GM19438 (cell line): Measurements from ENCODE around the gene PRKACA.

Experiments used
- ATAC-seq: cut with Tn5 transposase; IDR thresholded peaks from one replicate; pipeline ENCODE4 v1.9.1; 2021; ENCODE audit warnings: low read depth; ENCODE audit not compliant: unreplicated experiment

The PRKACA gene

DNA sequence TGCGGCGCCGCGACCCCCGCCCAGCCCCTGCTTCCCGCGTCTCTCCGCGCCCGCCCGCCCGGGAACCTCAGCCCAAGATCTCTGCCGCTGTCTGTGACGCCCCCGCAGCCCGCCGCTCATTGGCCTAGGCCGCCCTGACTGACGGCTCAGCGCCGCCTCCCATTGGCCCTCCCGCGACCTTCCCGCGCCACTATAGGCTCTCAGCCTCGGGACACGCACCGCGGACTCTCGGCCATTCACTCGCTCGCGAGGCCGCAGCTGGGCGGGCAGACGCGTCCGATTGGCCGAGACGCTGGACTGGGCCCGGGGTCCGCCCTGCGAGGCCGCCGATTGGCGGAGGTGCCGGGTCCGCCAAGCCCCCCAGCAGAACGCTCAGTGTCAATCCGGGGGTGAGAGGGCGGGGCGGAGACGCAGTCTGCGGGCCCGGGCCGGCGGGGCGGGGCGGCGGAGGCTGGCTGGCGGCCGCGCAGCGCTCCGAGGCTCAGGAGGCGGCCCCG, at the start of gene PRKACA:
Gene PRKACA (minus strand): TSS at position 95 of the 497 bp plus-strand sequence. CDS start 215 bp downstream, outside the sequence.
- ATAC-seq, result peak; percentile 86

DNA sequence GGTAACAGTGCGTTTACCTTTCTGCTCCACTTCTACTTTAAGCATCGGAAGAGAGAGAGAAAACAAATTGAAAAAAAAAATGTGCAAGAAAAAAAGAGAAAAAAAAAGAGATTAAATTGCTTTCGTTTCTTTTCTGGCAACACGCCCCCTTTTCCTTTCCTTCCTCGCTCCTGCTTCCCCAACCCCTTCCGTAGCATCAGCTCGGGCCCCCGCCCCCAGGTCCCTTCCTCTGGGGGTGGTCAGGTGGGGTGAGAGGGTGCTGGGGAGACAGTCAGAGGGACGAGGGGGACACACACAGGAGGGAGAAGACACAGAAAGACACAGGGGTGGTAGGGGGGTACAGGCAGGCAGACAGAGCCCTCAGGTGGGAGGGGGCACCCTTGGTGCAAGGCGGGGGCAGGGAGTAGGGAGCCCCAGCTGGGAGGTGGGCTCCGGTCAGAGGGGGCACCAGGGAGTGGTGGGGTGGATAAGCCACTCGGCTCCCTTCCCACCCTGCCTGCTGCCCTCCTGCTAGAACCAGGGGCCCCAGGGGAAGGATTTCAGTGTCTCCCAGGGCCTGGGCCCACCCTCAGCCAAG, 49.5 kb upstream of the PRKACA start:
- ATAC-seq, result no peak

DNA sequence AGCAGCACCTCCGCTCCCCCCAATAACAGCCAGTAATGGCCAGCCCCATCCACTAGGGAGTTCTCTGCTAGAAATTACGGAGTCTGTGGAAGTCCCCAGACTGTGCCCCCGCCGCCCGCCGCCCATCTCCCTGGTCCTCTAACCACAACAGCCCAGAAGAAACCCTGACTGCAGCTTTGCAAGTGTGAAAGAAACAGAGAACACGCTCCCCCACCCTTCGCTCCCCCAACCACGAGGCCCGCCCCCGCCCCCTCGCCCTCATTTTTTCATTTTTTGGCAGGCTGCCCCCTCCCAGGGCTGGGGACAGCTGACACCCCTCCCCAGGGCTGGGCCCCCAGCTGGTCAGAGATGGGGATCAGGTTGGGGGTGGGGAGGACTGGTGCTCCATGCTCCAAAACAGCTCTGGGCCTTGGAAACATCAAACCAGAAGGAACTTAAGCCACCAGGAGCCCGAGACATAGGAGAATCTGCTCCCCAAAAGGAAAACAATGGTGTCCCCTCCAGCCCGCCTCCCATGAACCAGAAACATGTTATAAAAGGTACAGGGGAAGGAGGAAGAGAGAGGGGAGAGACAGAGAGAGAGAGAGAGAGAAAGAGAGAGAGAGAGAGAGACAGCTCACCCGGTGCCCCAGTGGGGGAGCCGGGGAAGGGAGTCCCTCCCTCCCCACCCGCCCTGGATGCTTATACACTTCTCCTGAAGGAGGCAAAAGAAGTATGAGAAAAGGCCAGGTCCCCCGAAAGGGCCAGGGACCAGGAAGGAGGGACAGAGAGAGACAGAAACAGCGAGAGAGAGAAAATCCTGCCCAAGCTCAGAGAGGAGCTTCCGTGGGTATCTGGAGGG, 48.6 kb upstream of the PRKACA start:
- no peak for ATAC-seq

DNA sequence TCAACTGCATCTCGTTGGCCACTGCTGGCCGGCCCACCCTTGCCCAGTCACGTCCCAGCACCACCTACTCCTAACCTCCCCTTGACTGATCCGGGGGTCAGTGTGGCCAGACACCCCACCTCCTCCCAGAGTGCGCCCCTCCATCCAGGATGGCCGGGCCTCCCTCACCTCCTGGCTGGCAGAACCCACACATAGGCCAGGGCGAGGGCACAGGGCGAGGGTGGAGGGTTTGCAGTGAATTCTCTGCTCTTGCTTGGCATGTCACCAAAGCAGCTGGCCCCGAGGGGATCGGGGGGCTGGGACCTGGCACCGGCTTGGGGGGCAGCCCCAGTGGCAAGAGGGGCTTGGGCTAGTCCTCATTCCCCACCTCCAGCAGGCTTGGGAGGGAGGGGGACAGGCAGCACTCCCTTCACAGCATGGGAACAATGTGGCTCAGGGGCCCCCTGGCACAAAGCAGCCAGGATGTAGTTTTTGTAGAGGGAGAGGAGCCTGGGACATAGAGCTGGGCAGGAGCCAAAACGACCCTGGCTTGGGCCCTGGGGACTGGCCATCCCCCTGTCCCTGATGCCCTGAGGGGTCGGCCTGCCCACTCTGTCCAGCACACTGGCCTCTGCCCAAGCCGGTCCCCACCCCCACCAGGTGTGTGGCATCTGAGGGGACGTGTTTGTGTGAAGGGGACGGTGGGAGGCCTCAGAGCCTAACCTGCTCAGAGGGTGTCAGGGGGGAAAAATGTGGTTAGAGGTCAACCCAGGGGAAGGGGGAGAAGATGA, 47.3 kb upstream of the PRKACA start:
- ATAC-seq, result no peak

DNA sequence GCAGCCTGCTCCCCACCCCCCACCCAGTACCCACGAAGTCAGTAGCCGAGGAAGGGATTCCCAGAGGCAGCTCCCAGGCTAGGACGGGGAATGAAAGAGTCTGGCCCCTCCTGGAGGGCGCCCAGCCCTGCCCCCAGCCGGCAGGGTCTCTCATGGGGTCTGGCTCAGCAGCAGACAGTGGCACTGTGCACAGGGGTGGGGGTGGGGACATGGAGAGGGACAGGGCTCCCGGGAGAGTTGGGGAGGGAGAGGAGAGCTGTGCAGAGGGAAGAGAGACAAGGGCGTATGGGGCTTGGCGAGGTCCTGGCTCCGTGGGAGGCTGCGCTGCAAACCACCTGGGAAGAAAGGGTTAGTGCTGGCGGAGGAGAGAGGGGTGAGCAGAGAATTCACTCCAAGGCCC, 46.5 kb upstream of the PRKACA start:
- ATAC-seq, result no peak

DNA sequence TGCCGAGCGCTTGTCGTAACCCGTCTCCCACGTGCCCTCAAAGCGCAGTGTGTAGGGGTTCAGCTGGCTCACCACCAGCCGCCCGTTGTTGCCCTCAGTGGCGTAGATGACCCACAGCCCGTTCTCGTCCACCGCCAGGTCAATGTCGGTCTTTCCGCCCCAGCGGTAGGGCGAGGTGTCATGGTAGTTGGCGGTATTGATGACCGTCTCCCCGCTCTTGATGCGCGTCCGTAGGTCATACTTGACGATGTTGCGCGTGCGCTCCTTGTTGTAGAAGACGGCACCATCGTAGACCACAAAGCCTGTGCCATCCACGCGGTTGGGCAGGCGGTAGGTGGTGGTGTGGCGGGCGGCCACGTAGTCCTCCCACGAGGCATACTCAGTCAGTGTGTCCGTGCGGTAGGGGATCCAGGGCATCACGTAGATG, 45.3 kb upstream of the PRKACA start:
- ATAC-seq, result no peak

DNA sequence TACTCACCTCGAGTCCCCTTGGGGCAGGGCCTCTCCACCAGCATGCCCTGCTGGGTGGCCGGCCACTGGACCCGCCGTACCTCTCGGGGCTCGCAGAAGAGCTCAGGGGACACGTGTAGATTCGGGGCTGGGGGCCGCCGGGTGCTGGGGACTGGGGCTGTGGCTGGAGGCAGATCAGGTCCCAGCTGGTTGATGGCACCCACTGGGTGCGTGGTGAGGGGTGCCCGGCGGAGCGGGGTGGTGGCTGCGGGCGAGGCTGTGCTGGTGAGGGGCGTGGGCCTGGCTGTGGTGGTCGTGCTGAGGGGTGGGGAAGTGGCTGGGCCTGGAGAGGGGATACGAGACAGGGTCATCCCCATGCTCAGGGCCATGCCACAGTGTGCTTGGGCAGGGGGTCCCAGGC, 43.7 kb upstream of the PRKACA start:
- ATAC-seq, result no peak

DNA sequence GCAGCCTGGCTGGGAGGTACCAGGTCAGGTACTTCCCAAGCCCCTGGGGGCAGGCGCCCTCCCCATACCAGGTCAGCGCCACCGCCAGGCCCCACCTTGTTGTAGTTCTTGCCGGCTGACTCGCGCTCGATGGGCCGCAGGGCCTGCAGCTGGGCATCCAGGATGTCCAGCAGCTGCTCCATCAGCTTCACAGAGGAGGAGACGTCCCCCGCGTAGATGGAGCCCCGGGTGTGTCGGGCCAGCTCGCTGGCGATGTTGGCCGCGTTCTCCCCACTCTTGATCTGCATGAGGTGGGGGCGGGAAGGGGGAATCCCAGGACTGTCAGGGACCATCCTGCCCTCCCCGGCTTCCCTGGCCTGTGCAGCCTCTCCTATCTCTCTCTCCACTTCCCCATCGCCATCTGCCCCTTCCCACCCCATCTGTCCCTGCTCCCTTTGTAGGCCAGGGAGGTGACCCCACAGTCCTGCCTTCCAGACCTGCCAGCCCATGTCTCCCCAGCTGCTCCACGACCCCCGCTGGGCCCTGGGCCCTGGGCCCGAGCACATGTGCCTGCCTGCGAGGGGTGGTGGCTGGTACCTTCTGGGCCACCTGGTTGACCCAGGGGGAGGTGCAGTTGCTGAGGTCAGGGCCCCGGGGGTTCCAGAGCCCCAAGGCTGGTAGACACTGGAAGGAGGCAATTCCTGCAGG, 42.6 kb upstream of the PRKACA start:
- no peak for ATAC-seq

DNA sequence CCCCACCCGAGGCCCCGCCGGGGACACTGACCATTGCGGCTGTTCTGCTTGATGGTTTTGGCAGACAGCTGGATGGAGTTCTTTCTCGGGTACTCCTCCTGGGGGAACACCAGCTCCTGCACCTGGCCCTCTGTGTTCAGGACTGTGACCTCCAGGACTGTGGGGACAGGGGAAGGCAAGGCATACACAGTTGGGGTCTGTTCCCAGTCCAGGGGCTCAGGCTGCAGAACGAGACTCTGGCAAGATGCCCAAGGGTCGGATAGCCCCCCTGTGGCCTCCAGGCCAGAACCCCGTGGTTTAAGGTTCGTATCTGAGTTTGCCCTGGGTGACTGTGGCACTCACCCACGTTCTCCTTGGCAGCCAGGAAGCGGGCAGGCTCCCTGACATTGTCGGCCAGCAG, 41.5 kb upstream of the PRKACA start:
- no peak for ATAC-seq

DNA sequence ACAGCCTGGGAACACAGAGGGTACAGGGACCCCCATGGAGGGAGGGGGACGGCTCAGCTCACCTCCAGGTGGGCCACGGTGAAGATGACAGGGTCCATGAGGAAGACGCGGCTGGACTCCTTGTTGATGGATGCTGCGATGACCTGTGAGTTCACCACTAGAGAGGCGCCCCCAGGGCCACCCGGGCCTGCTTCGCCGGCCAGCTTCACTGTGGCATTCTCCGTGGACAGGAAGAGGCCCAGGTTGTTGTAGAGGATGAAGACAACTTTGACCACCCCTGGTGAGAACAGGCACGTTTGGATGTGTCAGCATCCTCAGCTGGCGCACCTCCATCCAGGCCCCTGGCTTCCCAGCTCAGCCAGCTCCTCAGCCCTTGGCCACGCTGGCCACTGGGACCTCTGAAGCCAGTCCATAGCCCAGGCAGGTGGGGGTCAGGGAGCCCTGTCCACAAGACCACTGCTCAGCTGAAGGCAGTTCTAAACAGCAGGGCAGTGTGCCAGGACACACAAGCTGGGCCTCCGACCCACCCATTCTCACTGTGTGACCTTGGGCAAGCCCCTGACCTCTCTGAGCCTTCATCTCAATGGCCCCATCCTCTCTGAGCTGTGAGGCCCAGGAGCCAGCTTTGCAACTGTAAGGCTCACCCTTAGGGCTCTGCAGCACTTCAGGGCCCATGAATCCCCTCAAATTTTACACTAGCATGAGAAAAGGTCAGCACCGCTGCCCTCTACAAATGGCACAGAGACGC, 40.9 kb upstream of the PRKACA start:
- no peak for ATAC-seq

DNA sequence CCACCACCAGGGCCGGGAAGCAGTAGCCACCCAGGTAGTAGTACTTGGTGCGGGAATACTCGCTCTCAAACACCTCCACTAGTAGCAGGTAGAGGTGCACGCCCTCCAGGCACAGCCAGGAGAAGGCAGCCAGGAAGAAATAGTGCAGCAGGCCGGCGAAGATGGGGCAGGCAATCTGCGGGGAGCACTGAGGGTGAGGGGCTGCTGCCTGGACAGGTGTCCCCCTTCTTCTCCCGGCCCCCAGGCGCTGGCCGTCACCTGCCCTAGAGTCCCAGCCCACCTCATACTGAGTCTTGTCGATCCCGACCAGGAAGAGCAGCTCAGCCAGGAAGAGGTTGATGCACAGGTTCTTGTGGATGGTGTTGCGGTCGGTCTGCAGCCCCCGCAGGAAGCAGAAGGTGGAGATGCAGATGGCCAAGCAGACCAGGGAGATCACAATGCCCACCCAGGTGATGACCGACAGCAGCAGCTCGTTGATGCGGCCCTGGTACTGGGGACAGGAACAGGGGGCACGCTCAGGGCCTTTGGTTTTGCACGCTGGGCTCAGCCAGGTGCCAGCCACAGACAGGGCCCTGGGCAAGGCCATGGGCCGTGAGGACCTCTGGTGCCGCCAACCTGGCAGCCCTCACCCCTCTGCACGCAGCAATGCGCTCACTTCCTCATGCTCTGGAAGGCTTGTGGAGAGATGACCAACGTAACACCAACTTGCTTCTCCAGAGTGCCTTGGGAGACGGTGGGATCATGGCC, 39.6 kb upstream of the PRKACA start:
- no peak for ATAC-seq

DNA sequence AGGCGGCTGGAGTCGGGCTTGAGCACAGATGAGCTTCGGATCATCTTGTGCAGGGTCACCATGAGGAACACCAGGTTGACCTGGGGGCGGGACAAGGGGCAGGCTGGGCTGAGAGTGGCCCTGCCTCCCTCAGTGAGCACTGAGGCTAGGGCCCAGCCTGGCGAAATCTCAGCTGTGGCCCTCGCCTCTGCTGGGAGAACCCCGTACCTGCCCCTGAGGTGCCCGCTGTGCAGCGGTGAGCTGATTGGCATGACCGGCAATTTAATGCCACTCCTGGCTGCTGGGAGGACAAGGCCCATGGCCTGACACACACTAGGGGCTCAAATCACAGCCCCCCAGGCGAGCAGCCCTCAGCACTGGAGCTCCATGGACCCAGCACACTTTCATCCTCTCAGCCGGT, 38.6 kb upstream of the PRKACA start:
- no peak for ATAC-seq

DNA sequence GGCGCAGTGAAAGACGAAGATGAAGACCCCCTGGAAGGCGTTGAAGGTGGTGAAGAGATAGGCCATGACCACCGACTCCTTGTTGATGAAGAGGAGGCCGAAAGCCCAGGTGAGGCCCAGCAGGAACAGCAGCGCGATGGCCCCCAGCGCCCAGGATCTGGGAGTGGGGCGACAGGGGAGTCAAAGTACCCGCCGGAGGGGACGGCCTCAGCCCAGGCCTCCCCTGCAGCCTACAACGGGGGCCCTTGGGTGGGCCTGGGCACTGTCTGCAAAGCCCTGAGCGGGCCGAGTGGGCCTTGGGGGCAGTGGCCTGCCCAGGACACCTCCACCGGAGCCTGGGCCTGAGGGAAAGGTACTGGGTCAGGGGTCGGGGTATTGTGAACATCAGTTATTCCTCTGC, 37.8 kb upstream of the PRKACA start:
- no peak for ATAC-seq

DNA sequence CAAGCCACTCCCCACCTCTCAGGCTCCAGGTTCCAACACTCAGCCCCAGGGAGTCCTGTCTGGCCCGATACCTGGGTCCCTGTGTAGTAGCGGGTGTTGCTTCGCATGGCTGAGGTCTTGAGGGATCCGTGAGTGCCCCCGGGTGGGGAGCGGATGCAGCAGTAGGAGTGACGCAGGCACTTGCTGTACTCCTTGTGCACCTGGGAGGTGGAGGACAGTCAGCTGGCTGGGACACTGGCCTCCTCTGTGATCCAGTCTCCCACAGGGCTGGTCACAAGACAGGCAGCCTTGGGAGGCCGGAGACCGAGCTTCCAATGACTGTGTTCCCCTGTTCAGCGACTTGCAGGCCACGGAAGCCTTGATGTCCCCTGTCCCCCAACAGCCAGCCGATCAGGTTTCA, 35.2 kb upstream of the PRKACA start:
- no peak for ATAC-seq

DNA sequence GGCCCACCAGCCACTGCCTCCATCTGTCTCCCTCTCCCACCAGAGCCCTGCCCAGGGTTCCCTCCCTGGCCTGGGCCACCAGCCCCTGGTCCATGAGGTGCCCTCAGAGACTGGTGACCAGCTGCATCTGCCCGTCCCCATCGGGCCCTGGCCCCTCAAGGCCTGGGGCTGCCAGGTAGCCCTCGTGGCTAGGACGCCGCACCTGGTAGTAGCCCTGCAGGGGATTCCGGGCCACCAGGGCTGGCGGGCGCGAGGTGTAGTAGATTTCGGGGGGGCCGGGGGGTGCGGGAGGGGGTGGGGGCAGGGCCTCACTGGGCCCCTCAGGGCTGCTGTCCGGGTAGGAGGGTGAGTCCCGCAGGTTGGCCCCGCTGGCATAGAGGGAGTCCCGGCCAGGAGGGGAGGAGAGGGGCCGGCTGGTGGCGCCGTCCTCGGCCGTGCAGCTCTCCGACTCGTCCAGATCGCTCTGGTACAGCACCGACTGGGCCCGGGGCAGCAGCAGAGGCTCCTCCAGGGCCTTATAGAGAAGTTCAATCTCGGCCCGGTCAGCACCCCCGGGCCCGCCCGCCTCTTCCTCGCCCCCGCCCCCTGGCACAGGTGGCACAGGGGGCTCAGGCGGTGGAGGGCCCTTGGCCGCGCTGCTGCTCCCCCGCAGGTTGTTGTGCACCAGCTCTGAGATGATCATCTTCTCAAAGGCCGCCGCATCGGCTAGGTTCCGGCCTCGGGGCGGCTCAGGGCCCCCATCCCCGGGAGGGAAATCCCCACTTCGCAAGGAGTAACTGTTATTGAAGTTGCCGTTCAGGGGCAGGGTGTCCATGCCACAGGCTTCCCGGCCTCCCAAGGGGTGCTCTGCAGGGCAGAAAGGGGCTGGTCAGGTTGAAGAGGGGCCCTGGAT, 33.5 kb upstream of the PRKACA start:
- no peak for ATAC-seq

DNA sequence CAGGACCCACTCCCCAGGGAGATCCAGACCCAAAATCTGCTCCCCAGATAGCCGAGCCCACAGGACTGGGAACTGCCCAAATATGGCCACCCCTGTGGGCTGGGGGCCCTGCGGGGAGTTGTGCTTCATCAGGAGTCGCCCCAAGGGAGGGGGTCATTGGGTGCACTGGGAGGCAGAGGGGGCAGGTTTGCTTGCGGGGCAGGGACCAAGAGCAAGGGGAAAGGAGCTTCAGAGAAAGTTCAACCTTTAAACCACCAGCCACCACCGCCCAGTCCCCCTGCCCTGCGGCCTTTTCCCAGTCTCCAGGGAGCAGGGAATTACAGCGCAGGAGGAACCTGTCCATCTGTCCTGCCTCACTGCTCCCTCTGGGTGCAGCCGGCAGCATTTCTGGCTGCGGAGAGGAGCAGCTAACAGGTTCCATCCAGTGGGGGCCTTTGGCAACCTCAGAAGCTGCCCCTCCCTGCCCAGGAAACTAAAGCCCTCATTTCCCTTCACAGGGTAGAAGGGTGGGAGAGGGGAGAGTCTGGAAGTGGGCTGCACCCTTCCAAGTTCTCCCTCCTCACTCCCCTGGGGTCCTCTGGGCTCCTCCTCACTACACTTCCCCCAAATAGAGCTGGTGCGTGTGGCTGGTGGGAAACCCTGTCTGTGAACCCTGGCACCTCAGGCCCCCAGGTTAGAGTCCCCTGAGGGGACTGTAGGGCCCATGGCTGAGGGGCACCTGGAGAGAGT, 32.6 kb upstream of the PRKACA start:
- ATAC-seq, result no peak

DNA sequence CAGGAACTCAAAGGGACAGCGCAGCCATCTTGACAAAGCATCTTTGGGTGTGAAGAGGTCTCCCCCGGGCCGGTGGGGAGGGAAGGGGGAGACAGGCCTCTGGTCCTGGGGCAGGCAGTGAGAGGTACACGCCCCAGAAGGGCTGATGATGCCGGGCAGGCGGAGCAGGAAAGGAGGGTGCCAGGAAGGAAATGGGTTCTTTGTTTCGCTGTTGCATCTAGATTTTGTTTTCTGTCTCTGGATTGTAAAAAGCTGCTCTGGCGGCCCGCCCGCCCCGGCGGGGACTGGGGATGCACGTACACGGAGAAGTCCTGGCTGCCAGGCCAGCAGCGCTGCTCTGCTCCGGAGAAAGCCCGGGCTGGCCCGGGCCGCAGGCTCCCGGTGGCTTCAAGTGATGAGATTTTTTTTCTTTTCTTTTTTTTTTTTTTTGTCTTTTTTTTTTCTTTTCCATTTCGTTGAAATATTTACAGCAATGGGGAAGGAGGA, 32.0 kb upstream of the PRKACA start:
- no peak for ATAC-seq
